ENCODE measurements around the gene CTAGE8.
"Not testable (repeated sequence)": the region's sequence is repeated elsewhere in the genome, so short reads cannot be mapped to it uniquely, and the experiment has no call there.

The CTAGE8 gene

GRCh38 chr7:144269188-144269587 lies at the start of gene CTAGE8:
CTAGE8 (minus strand) TSS chr7:144269288; CDS start chr7:144269250, 38 bp downstream.
- FAIRE-seq: not testable (repeated sequence)

- FAIRE-seq: not testable (repeated sequence)
Measured at GRCh38 chr7:144317537-144317936, 48.4 kb upstream of the CTAGE8 start.

GRCh38 chr7:144311872-144312469 lies 42.9 kb upstream of the CTAGE8 start, which contains the start of gene OR2A1:
OR2A1 (plus strand) TSS chr7:144312419; CDS start chr7:144318125, 5,706 bp downstream.
- FAIRE-seq: not testable (repeated sequence)

GRCh38 chr7:144311218-144311617 lies 42.1 kb upstream of the CTAGE8 start:
- FAIRE-seq: peak; percentile 55

GRCh38 chr7:144309702-144310101 lies 40.6 kb upstream of the CTAGE8 start:
- FAIRE-seq: not testable (repeated sequence)

GRCh38 chr7:144305156-144305555 lies 36.1 kb upstream of the CTAGE8 start:
- FAIRE-seq: not testable (repeated sequence)

- FAIRE-seq: not testable (repeated sequence)
Measured at GRCh38 chr7:144303607-144304006, 34.5 kb upstream of the CTAGE8 start.

GRCh38 chr7:144302578-144303303 lies 33.7 kb upstream of the CTAGE8 start:
- FAIRE-seq: not testable (repeated sequence)

- not testable (repeated sequence) for FAIRE-seq
Measured at GRCh38 chr7:144293794-144294499, 24.9 kb upstream of the CTAGE8 start.

GRCh38 chr7:144292384-144293161 lies 23.5 kb upstream of the CTAGE8 start:
- not testable (repeated sequence) for FAIRE-seq

- not testable (repeated sequence) for FAIRE-seq
Measured at GRCh38 chr7:144291607-144292006, 22.5 kb upstream of the CTAGE8 start.

GRCh38 chr7:144287171-144287784 lies 18.2 kb upstream of the CTAGE8 start:
- not testable (repeated sequence) for FAIRE-seq

- not testable (repeated sequence) for FAIRE-seq
Measured at GRCh38 chr7:144283716-144284115, 14.6 kb upstream of the CTAGE8 start.

GRCh38 chr7:144282490-144282889 lies 13.4 kb upstream of the CTAGE8 start:
- FAIRE-seq: not testable (repeated sequence)

GRCh38 chr7:144281981-144282380 lies 12.9 kb upstream of the CTAGE8 start:
- not testable (repeated sequence) for FAIRE-seq

GRCh38 chr7:144280010-144280409 lies 10.9 kb upstream of the CTAGE8 start:
- not testable (repeated sequence) for FAIRE-seq

GRCh38 chr7:144275281-144275680 lies 6.2 kb upstream of the CTAGE8 start:
- FAIRE-seq: not testable (repeated sequence)

GRCh38 chr7:144264692-144265091 lies 4.4 kb downstream of the CTAGE8 start, which contains the start of gene OR2A7:
OR2A7 (minus strand) TSS chr7:144264792; CDS start chr7:144259628, 5,164 bp downstream.
- FAIRE-seq: not testable (repeated sequence)

GRCh38 chr7:144262128-144262527 lies 7.0 kb downstream of the CTAGE8 start:
- peak; percentile 24 for FAIRE-seq

GRCh38 chr7:144259067-144259466 lies 10.0 kb downstream of the CTAGE8 start:
- not testable (repeated sequence) for FAIRE-seq

- FAIRE-seq: no peak
Measured at GRCh38 chr7:144256112-144256511, 13.0 kb downstream of the CTAGE8 start.

- no peak for FAIRE-seq
Measured at GRCh38 chr7:144255471-144255897, 13.6 kb downstream of the CTAGE8 start.

Measured in colon (tissue), 2 donors.